Measurements from ENCODE around the gene CCDC149. TPM values are rescaled to one million over a fixed set of nuclear protein-coding genes. Genes with fewer than 3 reads are reported as not detected.

Gene CCDC149
- total RNA-seq, 1 experiment from 2014 or later, result 2.4 TPM

DNA sequence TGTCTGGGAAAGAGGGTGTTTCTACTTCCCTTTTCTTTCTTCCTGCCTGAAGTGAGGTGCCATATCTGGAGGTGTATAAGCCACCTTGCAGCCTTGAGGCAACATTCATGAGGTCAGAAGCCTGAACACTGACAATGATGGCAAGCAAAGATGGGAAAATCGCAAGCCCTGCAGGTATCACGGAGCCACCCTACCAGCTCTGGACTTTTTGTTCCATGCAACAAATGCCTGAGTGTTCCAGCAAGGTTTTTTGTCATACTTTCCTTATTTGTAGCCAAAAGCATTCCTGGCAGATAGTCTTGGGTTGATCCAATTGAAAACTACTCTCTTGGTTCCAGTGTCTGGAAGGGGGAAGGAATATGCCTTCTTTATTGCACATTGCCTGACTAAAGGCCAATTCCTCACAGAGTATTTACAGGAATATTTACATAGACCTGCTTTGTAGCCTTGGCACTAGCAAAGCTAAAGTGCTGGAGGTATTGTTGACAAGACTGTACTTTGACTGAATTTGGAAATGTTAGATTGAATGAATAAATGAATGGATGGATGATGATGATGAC, 131.8 kb downstream of the CCDC149 start:
- DNase-seq (ENCODE audit: extremely low read depth, low read depth), result no peak

DNA sequence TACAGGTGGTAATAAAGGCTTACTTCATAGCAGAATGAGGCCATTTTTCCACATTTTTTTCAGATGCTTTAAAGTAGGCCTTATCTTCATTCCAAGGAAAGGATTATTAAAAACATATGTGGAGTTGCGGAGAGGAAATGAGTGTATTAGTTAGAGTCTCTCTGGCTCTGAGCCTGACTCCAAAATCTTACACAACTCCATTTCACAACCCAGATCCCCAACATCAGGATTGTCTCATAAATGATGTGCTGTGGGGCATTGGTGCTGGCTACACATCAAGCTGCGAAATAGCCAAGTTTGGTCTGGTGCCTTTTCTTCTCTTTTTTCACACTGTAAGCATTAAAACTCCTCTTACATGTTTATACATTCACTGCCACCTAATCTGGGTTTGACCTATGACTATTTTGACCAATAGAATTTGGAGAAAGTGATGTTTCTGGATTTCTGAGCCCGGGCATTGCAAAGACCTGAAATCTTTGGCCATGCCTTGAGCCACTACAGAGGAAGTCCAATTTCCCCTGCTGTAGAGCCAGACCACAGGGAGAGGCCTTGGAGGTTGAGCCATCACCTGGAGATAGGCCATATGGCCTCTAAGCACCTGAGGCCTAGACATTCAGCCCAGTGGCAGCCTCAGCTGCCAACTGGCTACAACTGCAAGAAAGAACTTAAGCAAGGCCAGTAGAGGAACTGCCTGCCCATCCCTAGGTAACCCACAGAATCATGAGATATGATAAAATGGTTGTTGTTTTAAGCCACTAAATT, 134.2 kb downstream of the CCDC149 start:
- DNase-seq (ENCODE audit: extremely low read depth, low read depth), result no peak

DNA sequence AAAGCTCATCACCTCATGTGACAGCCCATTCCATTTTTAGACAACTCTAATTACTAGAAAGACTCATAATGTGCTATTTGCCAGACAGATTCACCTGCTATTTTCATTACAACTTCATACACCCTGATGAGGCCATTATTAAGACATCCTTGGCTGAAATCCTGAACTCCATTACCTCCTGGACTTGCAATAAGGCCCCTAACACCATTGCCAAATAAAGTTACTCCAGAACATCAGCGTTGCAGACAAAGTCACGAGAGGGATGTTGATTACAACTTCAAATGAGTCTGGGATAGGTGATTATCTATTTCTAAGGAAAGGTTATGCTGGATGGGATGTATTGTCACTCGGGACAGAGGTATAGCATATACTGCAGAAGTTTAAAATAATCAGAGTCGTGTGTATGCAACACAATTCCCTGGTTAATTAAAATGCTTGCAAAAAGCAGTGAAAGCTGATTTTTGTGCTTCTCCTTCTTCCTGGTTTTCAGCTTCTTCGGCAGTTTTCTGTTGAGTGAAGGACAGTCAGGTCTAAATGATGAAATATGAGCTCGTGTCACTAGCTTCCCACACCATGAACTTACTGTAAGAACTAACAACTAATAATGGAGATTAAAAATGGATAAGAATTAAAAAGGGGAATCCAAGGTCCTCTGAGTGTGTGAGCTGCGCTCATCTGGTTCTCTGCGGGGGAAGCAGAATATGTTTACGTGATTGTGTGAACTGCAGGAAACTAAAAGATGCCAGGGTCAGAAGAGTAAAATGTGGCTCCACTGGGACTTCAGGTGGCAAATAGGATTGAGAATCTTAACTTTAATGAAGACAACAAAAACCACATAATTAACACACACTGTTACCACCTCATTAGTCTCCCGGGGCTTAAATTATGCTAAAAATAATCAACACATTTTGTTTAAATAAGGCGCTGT, 135.0 kb downstream of the CCDC149 start:
- no peak for DNase-seq (ENCODE audit: extremely low read depth, low read depth)

GRCh38 chr4:24775750-24776149, 137.1 kb downstream of the CCDC149 start:
- DNase-seq (ENCODE audit: extremely low read depth, low read depth), result no peak

GRCh38 chr4:24775032-24775605, 137.7 kb downstream of the CCDC149 start:
- DNase-seq (ENCODE audit: extremely low read depth, low read depth), result no peak

DNA sequence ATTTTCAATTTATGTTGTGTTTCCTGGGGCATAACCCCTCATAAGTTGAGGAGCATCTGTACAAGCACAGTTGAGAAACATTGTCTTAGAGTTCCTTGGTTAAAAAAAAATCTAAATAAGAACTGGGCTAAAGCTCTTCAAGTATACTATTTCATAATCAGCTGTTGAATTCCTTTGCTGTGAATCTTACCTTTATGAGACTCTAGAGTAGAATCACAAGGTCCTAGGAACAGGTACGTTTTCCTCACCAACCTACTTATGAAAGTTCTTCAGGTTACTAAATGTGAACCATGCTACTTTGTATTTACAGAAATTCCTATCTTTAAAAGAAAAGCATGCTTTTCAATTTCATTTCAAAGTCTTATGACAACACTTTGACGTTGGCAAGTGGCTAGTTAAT, 138.4 kb downstream of the CCDC149 start:
- DNase-seq (ENCODE audit: extremely low read depth, low read depth), result no peak

DNA sequence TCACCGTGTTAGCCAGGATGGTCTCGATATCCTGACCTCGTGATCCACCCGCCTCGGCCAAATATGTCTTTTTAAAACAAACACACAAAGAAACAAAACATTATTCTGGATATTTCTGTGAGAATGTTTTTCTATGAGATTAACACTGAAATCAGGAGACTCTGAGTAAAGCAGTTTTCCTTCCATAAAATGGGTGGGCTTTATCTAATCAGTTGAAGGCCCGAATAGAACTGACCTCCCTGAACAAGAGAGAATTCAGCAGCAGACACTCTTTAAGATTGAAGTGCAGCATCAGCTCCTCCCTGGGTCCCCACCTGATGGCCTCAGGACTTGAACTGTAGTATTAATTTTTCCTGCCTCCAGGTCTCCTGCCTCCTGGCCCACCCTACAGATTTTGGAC, 139.9 kb downstream of the CCDC149 start:
- DNase-seq (ENCODE audit: extremely low read depth, low read depth), result no peak

- DNase-seq (ENCODE audit: extremely low read depth, low read depth), result no peak
These were observed 140.7 kb downstream of the CCDC149 start for GRCh38 chr4:24772061-24772705.

DNA sequence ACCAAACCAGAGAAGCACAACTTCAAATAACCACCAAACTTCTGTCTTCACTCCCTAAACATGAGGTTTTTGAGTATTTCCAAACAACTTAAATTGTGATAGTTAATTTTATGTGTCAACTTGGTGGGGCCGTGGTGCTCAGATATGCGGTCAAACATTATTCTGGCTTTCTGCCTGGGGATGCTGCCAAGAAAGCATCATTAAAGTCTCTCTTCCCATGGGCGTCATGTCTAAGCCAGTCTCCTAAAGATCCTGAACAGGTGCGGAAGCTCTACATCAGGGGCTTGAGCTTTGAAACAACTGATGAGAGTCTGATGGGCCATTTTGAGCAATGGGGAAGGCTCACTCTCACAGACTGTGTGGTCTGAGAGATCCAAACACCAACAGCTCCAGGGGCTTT, 141.6 kb downstream of the CCDC149 start:
- no peak for DNase-seq (ENCODE audit: extremely low read depth, low read depth)

DNA sequence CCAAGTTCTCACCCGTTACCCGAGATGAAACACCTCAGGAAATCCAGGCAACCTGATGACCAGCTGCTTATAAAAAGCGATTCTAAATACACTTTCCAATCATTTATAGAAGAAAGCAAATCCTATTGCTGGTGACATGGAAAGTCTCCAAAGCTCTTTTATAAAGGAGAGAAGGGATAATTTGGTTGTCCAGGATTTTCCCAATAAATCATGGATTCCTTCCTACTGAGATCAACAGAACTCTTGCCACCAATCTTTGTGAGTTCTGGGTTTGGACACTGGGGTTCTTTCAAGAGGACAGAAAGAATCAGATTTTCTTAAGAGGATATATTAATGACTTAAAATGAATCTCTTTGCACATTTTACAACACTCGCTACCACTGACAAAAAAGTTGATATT, 142.2 kb downstream of the CCDC149 start:
- DNase-seq (ENCODE audit: extremely low read depth, low read depth), result no peak

DNA sequence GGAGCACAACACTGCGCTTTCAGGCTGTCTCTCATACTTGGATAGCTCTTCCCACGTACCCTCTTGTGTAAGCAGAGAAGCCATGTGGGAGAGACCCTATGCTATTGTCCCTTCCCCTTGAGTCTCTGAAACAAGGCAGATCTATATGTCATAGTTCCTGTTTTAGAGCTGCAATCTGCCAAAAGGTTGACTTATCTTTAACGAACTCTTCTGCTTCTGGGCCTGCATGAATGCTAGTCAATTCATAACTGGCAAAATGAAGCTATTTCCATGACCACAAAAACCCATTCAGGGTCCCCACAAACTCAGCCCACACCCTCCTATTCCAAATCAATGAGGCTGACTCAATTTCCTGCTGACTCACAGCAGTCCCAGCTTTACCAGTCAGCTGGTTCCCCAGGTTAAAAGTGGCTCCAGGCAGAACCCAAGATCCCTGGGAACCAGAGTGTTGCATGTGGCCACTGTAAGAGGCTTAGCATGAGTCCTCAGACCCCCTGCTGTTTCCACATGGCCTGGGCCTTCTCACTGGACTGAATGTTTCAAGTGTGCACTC, 142.7 kb downstream of the CCDC149 start:
- DNase-seq (ENCODE audit: extremely low read depth, low read depth), result no peak

GRCh38 chr4:24769571-24769970, 143.3 kb downstream of the CCDC149 start:
- DNase-seq (ENCODE audit: extremely low read depth, low read depth), result no peak

DNA sequence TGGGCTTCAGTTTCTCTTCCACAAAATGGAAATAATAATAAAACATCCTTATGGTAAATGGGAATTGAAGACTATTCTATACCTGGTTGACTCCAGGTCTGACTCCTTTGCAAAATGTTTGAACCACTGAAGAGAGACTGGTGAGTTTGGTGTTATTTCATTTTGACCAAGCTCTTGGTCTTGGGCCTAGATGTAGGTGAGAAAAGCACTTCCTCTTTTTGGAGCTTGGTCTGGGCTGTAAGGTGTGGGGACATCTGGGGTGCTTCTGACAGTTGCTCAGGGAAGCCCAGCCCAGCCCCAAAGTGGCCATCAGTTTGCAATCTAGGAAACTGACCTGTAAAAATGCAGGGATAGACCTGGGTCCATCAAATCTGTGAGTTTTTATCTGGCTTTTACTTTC, 144.2 kb downstream of the CCDC149 start:
- DNase-seq (ENCODE audit: extremely low read depth, low read depth), result no peak

- no peak for DNase-seq (ENCODE audit: extremely low read depth, low read depth)
These were observed 144.8 kb downstream of the CCDC149 start for GRCh38 chr4:24768006-24768405.

- no peak for DNase-seq (ENCODE audit: extremely low read depth, low read depth)
These were observed 147.4 kb downstream of the CCDC149 start for GRCh38 chr4:24765376-24765988.

DNA sequence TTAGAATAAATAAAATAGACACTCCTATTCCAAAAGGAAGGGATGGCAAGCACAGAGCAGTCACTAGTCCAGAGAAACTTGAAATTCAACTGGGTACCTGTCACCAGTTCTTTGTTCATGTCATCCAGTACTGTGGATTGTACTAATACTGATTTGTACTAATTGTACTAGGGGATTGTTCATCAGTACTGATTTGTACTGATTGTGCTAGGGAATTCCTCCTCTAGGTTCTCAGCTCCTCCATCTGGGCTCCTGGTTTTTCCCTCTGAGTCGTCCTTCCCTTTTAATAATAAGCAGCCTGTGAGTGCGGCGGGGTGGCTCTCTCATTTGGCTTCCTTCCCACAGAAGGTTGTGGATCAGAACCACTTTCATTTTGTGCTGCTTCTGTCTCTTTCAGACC, 148.5 kb downstream of the CCDC149 start:
- DNase-seq (ENCODE audit: extremely low read depth, low read depth), result no peak

GRCh38 chr4:24763631-24764297, 149.1 kb downstream of the CCDC149 start:
- DNase-seq (ENCODE audit: extremely low read depth, low read depth), result no peak
